ENCODE results near the gene CLDN24. TPM values are rescaled to one million over a fixed set of nuclear protein-coding genes. Genes with fewer than 3 reads are reported as not detected.

The CLDN24 gene
- total and polyA plus RNA-seq, 3 experiments from 2014 or later = not detected

DNA sequence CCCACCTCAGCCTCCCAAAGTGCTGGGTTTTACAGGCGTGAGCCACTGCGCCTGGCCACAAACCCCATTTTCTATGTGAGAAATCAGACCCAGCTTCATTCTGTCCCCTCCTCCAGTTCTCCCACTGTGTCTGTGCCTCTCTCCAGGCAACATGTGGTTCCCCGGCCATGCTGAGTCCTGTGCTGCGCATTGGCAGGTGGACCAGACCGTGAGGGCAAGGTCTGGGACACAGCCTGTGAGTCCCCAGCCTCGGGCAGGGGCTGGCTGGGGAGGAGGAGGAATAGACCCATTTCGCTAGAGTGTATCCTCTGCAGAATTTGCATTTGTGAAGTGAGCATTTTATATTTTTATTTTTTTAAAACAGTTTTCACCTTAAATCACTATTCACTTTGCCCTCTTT is 21.5 kb upstream of the CLDN24 start:
- CTCF ChIA-PET = no interaction called here
- Histone ChIP-seq H3K27ac (ENCODE audit: low read depth, low read length) (no peak overlapping the region), H3K36me3 (ENCODE audit: insufficient read depth, low read length) (no peaks in the 10 kb centered on the region), H3K27me3 (ENCODE audit: insufficient read depth, low read length, poor library complexity, severe bottlenecking) (peaks cover 4% of the 10 kb centered on the region), H3K4me1 (ENCODE audit: insufficient read depth, low read length) (no peaks in the 10 kb centered on the region), H3K4me3 (ENCODE audit: low read length) (no peak overlapping the region), H3K9me3 (ENCODE audit: low read length) (no peaks in the 10 kb centered on the region)
- DNase-seq = no peak
- H3K27ac Mint-ChIP-seq = no peak overlapping the region
- no peaks in the 10 kb centered on the region for H3K36me3 Mint-ChIP-seq
- peaks cover 2 to 4% (median 3%) of the 10 kb centered on the region in 3 donors for H3K4me1 Mint-ChIP-seq
- H3K4me3 Mint-ChIP-seq = no peak overlapping the region
- POLR2A ChIA-PET = no interaction called here
- peaks cover 0 to 2% (median 0%) of the 10 kb centered on the region in 5 donors for H3K9me3 Mint-ChIP-seq
- H3K27me3 Mint-ChIP-seq = peaks cover 13 to 33% of the 10 kb centered on the region in 2 donors

DNA sequence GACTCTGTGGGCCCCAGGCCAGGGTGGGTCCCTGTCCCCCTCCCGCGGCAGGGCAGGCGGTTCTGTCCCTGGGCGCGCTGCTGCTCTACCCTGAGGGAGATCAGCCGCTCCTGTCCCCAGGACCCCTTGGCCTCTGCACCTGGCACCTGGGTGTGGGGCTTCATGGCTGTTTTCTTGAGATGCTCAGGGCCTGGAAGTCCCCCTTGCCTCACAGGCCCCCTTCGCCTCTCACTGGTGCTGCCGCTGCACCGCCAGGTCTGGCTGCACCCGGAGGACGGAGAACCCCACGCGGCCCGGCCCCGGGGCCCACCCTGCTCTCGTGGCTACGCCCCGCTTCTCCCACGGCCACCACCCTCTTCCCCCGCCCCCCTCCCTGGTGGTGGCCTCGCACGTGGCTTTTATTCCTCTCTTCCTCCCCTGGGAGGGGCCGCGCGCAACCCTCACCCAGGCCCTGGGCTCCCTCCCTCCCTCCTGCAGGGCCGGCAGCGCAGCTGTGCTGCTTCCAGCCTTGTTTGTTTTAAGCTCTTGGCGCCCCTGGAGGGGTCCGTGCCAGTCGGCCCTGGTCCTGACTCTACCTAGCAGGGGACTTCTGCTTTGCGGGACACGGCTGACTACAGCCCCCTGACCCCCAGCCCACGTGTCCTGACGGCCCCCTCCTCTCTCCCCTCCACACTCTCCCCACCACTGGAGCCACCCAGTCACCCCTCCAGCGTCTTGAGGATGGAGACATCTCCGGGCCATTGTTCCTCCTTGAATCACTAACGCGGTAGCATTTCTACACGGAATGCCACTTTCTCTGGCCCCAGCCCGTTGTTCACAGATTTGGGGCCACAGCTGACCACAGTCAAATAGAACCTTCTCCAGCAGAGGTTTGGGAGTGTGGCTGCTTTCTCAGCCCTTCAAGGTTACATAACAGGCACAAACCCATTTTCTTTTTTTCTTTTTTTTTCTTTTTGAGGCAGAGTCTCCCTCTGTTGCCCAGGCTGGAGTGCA is 20.6 kb upstream of the CLDN24 start:
- no peaks in the 10 kb centered on the region for H3K4me1 ChIP-seq (ENCODE audit: insufficient read depth, low read length)
- Mint-ChIP-seq H3K27me3 (peaks cover 13 to 27% of the 10 kb centered on the region in 2 donors), H3K27ac (peak overlapping the region in 1 of 8 donors; percentile 10), H3K36me3 (no peaks in the 10 kb centered on the region), H3K4me3 (peak overlapping the region in 4 of 7 donors; percentile 19 to 55 (median 32)), H3K9me3 (peaks cover 0 to 2% (median 0%) of the 10 kb centered on the region in 5 donors), H3K4me1 (peaks cover 0 to 4% (median 2%) of the 10 kb centered on the region in 3 donors)
- DNase-seq = no peak
- no peaks in the 10 kb centered on the region for H3K36me3 ChIP-seq (ENCODE audit: insufficient read depth, low read length)
- H3K4me3 ChIP-seq (ENCODE audit: low read length) = no peak overlapping the region
- no peak overlapping the region for H3K27ac ChIP-seq (ENCODE audit: low read depth, low read length)
- H3K9me3 ChIP-seq (ENCODE audit: low read length) = no peaks in the 10 kb centered on the region
- ChIA-PET CTCF (no interaction called here), POLR2A (no interaction called here)
- no peaks in the 10 kb centered on the region for H3K27me3 ChIP-seq (ENCODE audit: insufficient read depth, low read length, poor library complexity, severe bottlenecking)

- Mint-ChIP-seq H3K4me3 (no peak overlapping the region), H3K27me3 (peaks cover 3 to 11% of the 10 kb centered on the region in 2 donors), H3K9me3 (no peaks in the 10 kb centered on the region), H3K4me1 (peaks cover 0 to 5% (median 0%) of the 10 kb centered on the region in 3 donors), H3K27ac (peak overlapping the region in 2 of 8 donors; percentile 18 to 84), H3K36me3 (no peaks in the 10 kb centered on the region)
- ChIA-PET POLR2A (no interaction called here), CTCF (no interaction called here)
- no peaks in the 10 kb centered on the region for H3K4me1 ChIP-seq (ENCODE audit: insufficient read depth, low read length)
- no peak overlapping the region for H3K4me3 ChIP-seq (ENCODE audit: low read length)
- H3K36me3 ChIP-seq (ENCODE audit: insufficient read depth, low read length) = no peaks in the 10 kb centered on the region
- no peak for DNase-seq
- no peaks in the 10 kb centered on the region for H3K9me3 ChIP-seq (ENCODE audit: low read length)
- H3K27ac ChIP-seq (ENCODE audit: low read depth, low read length) = no peak overlapping the region
- no peaks in the 10 kb centered on the region for H3K27me3 ChIP-seq (ENCODE audit: insufficient read depth, low read length, poor library complexity, severe bottlenecking)
These were observed 15.6 kb upstream of the CLDN24 start for GRCh38 chr4:183337833-183338232.

GRCh38 chr4:183337349-183337748 is 15.1 kb upstream of the CLDN24 start:
- ChIA-PET CTCF (no interaction called here), POLR2A (no interaction called here)
- peaks cover 0 to 5% (median 0%) of the 10 kb centered on the region in 3 donors for H3K4me1 Mint-ChIP-seq

DNA sequence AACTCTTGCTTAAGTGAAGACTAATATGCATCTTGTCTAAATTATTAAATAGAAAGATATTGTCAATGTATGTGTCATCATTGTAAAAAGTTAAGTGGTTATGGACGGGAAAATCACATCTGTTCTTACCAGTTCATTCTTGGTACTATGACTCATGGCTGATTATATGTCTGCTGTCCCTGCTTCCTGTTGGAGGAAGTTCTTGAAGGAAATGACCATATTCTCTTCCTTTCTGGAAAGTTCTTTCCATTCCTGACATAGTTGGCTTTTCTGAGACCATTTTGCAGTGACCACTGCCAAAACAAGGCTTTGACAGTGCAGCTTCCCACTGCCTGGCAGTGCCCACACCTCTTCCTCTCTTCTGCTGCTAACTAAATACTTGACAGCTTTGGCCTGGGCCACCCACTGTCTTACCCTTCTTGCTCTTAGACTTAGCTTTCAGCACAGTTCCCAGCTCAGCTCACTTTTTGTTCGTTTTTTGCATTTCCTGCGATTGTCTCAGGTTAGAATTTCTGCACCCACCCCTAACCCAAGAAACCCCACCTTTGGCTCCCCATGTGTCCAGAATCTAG is 13.2 kb upstream of the CLDN24 start:
- H3K36me3 Mint-ChIP-seq = no peaks in the 10 kb centered on the region
- ChIA-PET POLR2A (no interaction called here), CTCF (no interaction called here)
- peak overlapping the region in 1 of 8 donors; percentile 26 for H3K27ac Mint-ChIP-seq
- H3K9me3 Mint-ChIP-seq = no peaks in the 10 kb centered on the region
- peaks cover 3 to 22% of the 10 kb centered on the region in 2 donors for H3K27me3 Mint-ChIP-seq
- H3K4me1 Mint-ChIP-seq = peaks cover 0 to 5% (median 0%) of the 10 kb centered on the region in 3 donors
- Histone ChIP-seq H3K4me3 (ENCODE audit: low read length) (no peak overlapping the region), H3K27me3 (ENCODE audit: insufficient read depth, low read length, poor library complexity, severe bottlenecking) (no peaks in the 10 kb centered on the region), H3K9me3 (ENCODE audit: low read length) (no peaks in the 10 kb centered on the region), H3K36me3 (ENCODE audit: insufficient read depth, low read length) (no peaks in the 10 kb centered on the region), H3K27ac (ENCODE audit: low read depth, low read length) (no peak overlapping the region), H3K4me1 (ENCODE audit: insufficient read depth, low read length) (no peaks in the 10 kb centered on the region)
- no peak overlapping the region for H3K4me3 Mint-ChIP-seq
- DNase-seq = no peak

More at GRCh38 chr4:183337349-183337748, 15.1 kb upstream of the CLDN24 start:
- H3K27me3 Mint-ChIP-seq = peaks cover 3 to 14% of the 10 kb centered on the region in 2 donors
- H3K9me3 ChIP-seq (ENCODE audit: low read length) = no peaks in the 10 kb centered on the region
- H3K27me3 ChIP-seq (ENCODE audit: insufficient read depth, low read length, poor library complexity, severe bottlenecking) = no peaks in the 10 kb centered on the region
- no peak overlapping the region for H3K4me3 ChIP-seq (ENCODE audit: low read length)
- no peaks in the 10 kb centered on the region for H3K4me1 ChIP-seq (ENCODE audit: insufficient read depth, low read length)
- H3K9me3 Mint-ChIP-seq = no peaks in the 10 kb centered on the region
- H3K27ac ChIP-seq (ENCODE audit: low read depth, low read length) = no peak overlapping the region
- no peak overlapping the region for H3K4me3 Mint-ChIP-seq
- no peak for DNase-seq
- H3K36me3 ChIP-seq (ENCODE audit: insufficient read depth, low read length) = no peaks in the 10 kb centered on the region
- H3K27ac Mint-ChIP-seq = no peak overlapping the region
- H3K36me3 Mint-ChIP-seq = no peaks in the 10 kb centered on the region

- CTCF ChIA-PET = no interaction called here
- H3K27ac ChIP-seq (ENCODE audit: low read depth, low read length) = no peak overlapping the region
- Mint-ChIP-seq H3K27ac (no peak overlapping the region), H3K36me3 (no peaks in the 10 kb centered on the region), H3K4me1 (peaks cover 0 to 5% (median 0%) of the 10 kb centered on the region in 3 donors), H3K27me3 (peaks cover 3 to 29% of the 10 kb centered on the region in 2 donors), H3K4me3 (no peak overlapping the region), H3K9me3 (no peaks in the 10 kb centered on the region)
- no peak overlapping the region for H3K4me3 ChIP-seq (ENCODE audit: low read length)
- H3K27me3 ChIP-seq (ENCODE audit: insufficient read depth, low read length, poor library complexity, severe bottlenecking) = no peaks in the 10 kb centered on the region
- H3K36me3 ChIP-seq (ENCODE audit: insufficient read depth, low read length) = no peaks in the 10 kb centered on the region
- no peaks in the 10 kb centered on the region for H3K9me3 ChIP-seq (ENCODE audit: low read length)
- no peak for DNase-seq
- no peaks in the 10 kb centered on the region for H3K4me1 ChIP-seq (ENCODE audit: insufficient read depth, low read length)
- POLR2A ChIA-PET = no interaction called here
These were observed 11.8 kb upstream of the CLDN24 start for GRCh38 chr4:183333983-183334382.

DNA sequence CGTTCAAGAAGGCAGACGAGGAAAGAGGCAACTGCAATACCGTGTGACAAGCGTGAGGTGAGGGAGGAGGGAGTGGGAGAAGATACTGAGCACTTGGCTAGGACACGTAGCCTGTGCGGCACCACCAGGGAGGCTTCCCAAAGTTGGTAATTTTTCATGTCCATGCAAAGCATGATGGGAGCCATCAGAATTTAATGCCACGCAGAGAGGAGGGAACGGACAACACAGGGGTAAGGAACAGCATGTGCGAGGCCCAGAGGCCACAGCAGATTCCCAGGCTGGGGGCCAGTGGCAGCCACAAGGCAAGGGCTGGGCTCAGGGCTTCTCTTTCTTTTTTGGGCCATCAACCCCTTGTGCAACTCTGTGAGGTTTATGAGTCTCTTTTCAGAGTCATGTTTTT is 11.0 kb upstream of the CLDN24 start:
- ChIA-PET CTCF (no interaction called here), POLR2A (no interaction called here)
- Mint-ChIP-seq H3K27ac (peak overlapping the region in 1 of 8 donors; percentile 31), H3K27me3 (peaks cover 3 to 33% of the 10 kb centered on the region in 2 donors), H3K36me3 (no peaks in the 10 kb centered on the region), H3K4me3 (no peak overlapping the region), H3K4me1 (peaks cover 0 to 5% (median 0%) of the 10 kb centered on the region in 3 donors), H3K9me3 (no peaks in the 10 kb centered on the region)
- Histone ChIP-seq H3K27ac (ENCODE audit: low read depth, low read length) (no peak overlapping the region), H3K9me3 (ENCODE audit: low read length) (no peaks in the 10 kb centered on the region), H3K27me3 (ENCODE audit: insufficient read depth, low read length, poor library complexity, severe bottlenecking) (no peaks in the 10 kb centered on the region), H3K4me3 (ENCODE audit: low read length) (no peak overlapping the region), H3K4me1 (ENCODE audit: insufficient read depth, low read length) (no peaks in the 10 kb centered on the region), H3K36me3 (ENCODE audit: insufficient read depth, low read length) (no peaks in the 10 kb centered on the region)
- DNase-seq = no peak

- Mint-ChIP-seq H3K27me3 (peaks cover 3 to 33% of the 10 kb centered on the region in 2 donors), H3K4me1 (peaks cover 0 to 5% (median 0%) of the 10 kb centered on the region in 3 donors), H3K36me3 (no peaks in the 10 kb centered on the region), H3K4me3 (no peak overlapping the region), H3K9me3 (no peaks in the 10 kb centered on the region), H3K27ac (no peak overlapping the region)
- no peaks in the 10 kb centered on the region for H3K36me3 ChIP-seq (ENCODE audit: insufficient read depth, low read length)
- no peaks in the 10 kb centered on the region for H3K9me3 ChIP-seq (ENCODE audit: low read length)
- ChIA-PET POLR2A (no interaction called here), CTCF (no interaction called here)
- DNase-seq = no peak
- H3K27ac ChIP-seq (ENCODE audit: low read depth, low read length) = no peak overlapping the region
- no peaks in the 10 kb centered on the region for H3K4me1 ChIP-seq (ENCODE audit: insufficient read depth, low read length)
- no peaks in the 10 kb centered on the region for H3K27me3 ChIP-seq (ENCODE audit: insufficient read depth, low read length, poor library complexity, severe bottlenecking)
- H3K4me3 ChIP-seq (ENCODE audit: low read length) = no peak overlapping the region
These were observed 10.2 kb upstream of the CLDN24 start for GRCh38 chr4:183332447-183332846.
